ENCODE measurements around the gene IFI27L1.

DNA sequence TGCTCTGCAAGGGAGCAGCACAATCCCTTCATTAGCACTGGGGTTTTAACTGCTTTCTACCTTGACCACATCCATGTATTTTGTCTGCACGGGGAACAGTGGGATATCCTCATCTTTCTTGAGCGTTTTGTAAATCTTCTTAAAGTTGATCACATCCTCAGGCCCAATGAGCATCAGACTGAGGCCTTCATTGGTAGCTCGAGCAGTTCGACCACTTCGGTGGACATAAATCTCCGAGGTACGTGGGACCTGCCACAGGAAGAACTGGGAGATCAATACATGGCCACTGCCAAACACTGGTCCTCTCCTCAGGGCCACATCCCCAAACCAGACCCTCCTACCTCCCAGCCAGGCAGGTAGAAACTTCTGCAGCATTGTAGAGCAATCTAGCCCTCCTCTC, 26.2 kb upstream of the IFI27L1 start:
- TF ChIP-seq, protein P1, sequence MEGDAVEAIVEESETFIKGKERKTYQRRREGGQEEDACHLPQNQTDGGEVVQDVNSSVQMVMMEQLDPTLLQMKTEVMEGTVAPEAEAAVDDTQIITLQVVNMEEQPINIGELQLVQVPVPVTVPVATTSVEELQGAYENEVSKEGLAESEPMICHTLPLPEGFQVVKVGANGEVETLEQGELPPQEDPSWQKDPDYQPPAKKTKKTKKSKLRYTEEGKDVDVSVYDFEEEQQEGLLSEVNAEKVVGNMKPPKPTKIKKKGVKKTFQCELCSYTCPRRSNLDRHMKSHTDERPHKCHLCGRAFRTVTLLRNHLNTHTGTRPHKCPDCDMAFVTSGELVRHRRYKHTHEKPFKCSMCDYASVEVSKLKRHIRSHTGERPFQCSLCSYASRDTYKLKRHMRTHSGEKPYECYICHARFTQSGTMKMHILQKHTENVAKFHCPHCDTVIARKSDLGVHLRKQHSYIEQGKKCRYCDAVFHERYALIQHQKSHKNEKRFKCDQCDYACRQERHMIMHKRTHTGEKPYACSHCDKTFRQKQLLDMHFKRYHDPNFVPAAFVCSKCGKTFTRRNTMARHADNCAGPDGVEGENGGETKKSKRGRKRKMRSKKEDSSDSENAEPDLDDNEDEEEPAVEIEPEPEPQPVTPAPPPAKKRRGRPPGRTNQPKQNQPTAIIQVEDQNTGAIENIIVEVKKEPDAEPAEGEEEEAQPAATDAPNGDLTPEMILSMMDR (conservative IDR thresholded peaks at IDR 0.05; ENCODE audit: low read length) = no peak
- TF ChIP-seq EZH2phosphoT487 (IDR thresholded peaks at IDR 0.05; ENCODE audit: borderline replicate concordance) = no peak

All from Loucy (cell line).